NOMO-1 treated with dmso at 0.1 percent for 144 hours (cell line): ENCODE measurements around the gene NUDT13.
A peak's percentile ranks its signal among the peaks of the same experiment; 100 is the strongest.

Experiments used
- DNase-seq: peaks from one replicate; lab custom pipeline; 2025; ENCODE audit not compliant: unreplicated experiment; lab: John Stamatoyannopoulos, UW

Gene NUDT13

DNA sequence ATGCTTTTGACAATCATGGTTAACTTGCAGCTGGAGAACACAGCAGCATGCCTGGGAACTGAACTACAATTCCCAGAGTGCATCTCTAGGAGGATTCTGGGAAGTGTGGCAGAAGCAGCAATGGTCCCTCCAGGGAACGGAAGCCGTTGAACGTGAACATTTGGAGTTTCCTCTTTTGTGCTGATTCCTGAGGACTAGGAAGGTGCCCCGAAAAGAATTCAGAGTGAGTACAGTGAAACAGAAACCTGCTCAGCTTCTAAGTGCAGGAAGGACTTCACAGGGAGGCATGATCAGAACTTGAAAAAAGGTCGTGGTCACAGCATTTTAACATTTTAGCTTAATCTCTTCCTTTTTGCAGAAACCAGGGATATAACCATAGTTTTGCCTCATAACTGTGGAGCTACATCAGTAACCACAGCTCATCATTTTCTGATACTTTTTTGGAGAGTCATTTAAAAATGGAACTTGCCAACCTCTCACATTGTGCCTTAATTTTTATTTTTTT is at the start of gene NUDT13:
Gene NUDT13 (plus strand): TSS at position 111 of the 505 bp plus-strand sequence. CDS start 3,911 bp downstream, outside the sequence.
- peak; percentile 81 for DNase-seq

DNA sequence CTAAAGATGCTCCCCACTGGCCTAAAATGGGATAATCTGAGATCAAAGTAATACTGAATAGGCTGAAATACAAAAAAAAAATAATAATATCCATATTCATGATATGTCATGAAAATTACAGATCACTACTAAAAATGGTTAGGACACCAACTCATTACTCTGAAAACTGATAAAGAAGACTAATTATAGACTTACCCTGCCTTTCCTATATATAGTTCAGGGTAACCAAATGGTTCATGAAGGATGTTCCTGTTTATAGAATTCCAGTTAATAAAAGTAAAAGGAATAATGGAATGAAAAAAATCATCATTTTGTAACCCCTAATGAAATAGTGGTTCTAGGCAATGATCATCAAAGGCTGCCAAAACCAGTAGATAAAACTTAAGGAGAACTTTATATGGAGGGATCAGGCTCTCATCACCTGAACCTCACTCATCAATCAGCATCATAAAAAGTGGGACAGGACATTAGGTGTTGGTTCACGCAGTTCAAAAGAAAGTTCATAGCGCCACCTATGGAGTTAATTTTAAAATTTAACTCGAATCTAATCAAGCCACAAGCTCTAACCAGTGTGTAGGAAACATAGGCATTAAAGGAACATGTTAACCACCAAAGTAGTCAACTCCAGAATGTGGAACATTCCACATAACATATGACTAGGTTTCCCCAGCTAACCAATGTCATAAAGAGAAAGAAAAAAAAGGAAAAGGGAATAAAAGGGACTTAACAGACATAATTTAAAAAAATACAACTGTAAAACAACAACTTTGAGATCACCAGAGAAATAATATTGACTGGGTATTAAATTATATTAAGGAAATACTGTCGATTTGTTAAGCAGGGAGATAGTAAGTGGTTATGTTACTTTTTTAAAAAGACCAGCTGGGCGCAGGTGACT is 49.3 kb upstream of the NUDT13 start:
- no peak for DNase-seq

DNA sequence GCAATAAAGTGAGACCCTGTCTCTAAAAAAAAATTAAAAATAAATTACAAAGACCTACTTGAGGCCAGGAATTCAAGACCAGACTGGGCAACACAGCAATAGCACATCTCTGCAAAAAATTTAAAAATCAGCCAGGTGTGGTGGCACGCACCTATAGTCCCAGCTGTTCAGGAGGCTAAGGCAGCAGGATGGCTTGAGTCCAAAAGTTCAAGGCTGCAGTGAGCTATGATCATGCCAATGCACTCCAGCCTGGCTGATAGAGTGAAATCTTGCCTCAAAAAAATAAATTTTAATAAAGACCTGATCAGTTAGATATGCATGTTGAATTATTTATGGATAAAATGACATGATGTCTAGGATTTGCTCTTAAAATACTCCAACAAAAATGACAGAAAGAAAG is 48.5 kb upstream of the NUDT13 start:
- DNase-seq, result no peak

DNA sequence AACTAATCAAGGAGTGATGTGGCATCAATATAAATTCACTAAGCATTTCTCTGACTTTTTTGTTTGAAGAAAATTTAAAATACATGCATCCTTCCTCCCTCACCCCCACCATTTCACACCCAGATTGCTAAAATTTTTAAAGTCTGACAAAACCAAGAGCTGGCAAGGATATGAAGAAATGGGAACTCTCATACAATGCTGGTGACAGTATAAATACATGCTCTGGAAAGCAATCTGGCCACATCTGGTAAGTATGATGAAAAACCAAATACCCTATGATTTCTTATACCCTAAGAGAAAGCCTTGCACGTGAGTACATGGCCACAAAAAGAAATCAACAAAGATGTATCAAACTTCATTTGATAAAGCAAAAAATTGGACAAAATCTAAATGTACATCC is 44.8 kb upstream of the NUDT13 start:
- no peak for DNase-seq

DNA sequence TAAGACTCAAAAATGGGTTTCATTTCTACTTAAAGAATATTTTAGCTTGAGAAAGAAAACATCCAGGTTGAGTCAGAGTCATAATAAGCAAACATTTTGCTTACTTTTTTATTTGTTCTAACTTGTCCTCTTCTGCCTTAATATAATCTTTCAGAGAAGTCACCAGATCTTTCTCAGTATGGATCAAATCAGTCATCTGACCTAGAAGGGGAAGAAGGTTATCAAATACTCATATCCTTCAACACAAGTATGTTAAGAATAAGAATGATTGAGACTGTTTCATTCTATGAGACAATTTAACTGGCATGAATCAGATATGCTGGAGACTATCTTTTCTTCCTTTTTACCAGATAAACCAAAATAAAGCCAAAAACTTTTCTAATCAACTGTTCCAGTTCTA is 36.6 kb upstream of the NUDT13 start:
- DNase-seq, result no peak

DNA sequence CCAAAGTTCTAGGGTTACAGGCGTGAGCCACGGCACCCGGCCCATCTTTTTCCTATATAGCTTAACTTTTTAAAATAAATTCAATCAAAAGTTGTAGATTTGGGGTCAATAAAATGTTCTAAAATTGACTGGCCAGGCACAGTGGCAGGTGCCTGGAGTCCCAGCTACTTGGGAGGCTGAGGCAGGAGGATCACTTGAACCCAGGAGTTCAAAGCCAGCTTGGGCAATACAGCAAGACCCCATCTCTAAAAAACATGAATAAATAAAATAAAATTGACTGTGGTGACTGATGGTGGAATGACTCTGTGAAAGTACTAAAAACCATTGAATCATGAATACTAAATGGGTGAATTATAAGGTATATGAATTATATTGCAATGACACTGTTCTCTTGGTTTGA is 34.4 kb upstream of the NUDT13 start:
- DNase-seq, result no peak

DNA sequence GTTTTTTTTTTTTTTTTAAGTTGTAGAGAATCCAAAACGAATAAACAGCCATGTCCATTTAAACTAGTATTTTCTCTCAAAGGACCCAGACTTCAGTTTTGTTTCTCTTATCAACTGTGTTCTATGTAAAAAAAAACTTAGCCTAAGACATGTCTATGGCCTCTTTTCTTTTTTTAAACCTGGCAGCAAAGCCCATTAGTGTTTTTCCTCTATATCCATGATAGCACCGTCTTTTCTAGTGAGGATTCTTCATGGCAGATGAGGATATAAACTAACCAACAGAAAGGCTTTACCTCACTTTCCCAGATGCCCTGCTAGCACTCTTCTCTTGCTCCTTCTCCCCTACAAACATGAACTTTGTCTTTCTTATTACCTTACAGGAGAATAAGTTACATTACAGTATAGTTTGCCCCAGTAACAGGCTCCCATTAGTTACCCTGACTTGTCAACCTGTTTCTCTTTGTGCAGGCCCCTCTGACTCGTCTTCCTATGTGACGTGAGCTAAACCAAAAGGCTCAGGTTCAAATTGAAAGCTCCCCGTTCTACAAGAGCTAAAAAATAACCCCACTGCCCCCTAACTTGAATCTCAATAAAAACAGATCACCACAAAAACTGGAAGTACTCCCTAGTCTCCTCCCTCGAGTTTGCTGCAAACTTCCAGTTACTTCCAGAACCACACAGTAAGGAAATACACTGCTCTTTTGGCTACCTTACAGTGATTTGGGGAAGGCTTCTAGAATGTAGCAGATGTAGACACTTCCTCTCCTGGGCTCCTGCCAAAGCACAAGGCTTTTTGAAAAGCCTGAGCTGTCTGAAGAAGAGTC is 33.7 kb upstream of the NUDT13 start:
- DNase-seq, result peak; percentile 27

DNA sequence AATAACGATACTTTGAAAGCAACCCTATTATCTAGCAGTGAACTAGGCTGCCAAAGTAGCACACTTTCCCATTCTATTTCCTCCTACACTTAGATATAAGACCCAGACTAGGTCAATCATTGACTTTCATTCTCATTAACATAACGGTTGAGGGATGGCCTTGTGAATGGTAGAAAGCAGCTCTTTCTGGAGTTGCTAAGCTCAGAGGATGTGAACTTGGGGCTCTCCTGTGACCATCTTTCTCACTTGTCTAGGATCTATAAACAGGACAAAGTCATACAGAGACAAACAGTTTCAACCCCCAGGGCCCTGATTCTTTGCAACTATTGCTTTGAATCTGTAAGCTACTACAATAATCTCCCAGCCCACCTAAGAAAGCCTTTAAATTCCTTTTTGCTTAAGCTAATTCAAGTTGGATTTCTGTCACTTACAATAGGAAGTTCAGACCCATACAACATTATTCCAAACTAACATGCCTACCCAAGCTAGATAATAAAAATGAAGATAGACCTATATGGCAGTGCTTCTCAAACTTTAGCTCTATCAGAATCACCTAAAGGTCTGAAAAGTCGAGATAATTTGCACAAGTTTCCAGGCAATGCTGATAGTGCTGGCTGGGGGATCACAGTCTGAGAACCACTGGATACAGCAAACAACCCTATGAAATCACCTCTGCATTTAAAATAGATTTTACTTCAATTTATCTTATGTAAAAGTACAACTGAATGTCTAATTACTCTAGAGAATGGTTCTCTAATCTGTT is 30.3 kb upstream of the NUDT13 start:
- no peak for DNase-seq

DNA sequence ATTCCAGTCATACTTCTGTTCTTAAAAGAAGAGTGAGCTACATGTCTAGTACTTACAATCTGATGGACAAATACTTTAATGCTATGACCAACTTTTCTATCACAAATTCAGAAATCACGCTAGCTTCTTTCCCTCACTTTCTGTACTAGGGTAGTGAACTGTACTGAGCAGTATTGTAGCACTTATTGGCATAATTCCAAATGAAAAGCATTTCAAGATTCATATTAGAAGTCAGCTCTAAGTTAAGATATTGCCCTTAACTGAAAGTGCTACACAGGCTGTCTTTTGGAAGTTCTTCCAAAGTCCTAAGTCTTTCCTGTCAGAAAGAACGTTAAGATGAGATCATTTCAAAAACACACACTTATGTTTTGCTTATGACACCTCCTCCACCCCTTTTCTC is 27.0 kb upstream of the NUDT13 start:
- no peak for DNase-seq

DNA sequence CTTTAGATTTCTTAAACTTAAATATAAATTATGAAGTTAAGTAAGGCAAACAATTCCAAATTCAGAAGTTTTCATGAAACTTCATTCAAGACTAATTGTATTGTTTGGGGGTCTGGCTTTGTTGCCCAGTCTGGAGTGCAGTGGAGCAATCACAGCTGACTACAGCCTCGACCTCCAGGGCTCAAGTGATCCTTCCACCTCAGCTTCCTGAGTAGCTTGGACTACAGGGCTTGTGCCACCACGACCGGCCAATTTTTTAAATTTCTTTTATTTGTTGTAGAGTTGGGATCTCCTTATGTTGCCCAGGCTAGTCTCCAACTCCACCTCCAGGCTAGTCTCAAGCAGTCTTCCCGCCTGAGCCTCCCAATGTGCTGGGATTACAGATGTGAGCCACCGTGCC is 26.0 kb upstream of the NUDT13 start:
- no peak for DNase-seq

DNA sequence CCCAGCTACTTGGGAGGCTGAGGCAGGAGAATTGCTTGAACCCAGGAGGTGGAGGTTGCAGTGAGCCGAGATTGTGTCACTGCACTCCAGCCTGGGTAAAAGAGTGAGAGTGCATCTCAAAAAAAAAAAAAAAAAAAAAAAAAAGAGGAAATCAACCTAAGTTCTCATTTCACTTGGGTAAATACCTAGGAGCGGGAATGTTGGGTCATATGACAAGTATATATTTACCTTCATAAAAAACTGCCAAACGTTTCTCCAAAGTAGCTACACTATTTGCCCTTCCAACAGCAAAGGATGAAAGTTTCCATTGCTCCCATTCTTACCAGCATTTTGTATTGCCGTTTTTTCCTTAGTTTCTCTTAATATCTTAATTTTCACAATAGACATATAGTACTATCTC is 23.4 kb upstream of the NUDT13 start:
- no peak for DNase-seq

DNA sequence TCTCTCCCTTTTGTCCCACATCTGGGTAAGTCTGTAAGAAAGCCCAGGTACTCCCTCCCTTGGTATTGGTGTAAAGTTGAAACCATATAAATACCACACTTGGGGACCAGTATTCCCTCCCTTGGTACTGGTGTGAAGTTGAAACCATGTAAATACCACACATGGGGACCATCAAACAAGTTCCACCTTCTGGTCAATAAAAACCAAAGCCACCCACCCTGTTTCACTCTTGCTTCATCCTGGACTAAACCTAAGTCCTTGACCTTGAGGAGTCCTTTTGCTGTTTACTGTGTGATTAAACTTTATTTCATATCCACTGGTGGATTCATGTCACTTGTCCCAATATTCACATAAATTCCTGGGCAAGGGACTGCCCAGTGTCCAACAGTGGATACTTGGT is 22.0 kb upstream of the NUDT13 start:
- no peak for DNase-seq

DNA sequence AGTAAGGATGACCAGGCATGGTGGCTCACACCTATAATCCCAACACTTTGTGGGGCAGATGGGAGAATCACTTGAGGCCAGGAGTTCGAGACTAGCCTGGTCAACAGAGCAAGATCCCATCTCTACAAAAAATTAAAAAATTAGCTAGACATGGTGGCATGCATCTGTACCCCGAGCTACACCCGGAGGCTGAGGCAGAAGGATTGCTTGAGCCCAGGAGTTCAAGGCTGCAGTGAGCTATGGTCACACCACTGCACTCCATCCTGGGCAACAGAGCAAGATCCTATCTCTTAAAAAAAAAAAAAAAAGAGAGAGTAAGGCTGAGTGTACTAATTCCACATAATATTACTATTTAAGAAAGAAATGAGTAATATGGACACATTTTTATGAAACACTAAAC is 17.4 kb upstream of the NUDT13 start:
- no peak for DNase-seq

DNA sequence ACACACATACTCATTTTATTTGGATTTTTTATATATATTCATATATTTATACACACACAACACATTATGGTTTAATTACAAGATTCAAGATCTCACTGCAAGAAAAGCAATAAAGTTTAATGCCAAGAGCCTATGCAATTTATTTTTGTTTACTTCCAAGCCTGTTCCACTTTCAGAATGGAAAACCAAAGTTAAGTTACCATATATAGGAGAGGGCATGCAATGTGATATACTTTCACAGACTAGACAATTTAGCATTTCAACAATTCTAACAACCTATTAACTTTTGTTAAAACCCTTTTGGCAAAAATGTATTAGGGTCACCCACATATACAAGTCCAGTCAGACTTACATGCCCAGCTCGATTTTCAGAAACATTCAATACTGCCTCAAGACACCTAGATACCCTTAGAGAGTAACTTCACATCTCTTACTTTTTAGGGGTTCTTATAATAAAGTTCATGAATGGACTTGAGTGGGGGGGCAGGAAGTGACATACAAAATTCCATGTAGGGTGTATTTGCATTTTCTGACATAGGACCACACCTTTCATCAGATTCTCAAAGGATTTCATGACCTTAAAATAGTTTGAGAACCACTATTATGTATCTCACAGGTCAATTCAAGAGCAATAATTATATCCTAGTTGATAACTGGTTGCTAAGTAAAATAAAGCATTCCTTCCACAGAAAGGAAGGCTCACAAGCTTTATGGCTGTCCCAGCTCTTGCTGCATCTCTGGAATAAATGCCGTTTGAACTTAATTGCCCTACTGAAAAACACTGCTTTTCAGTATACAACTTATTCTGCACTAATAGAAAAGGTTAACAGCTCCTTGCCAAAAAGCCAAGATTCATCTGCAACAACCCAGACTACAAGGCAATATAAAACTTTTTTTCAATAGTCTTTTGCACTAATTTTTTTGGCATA is 16.1 kb upstream of the NUDT13 start:
- no peak for DNase-seq

DNA sequence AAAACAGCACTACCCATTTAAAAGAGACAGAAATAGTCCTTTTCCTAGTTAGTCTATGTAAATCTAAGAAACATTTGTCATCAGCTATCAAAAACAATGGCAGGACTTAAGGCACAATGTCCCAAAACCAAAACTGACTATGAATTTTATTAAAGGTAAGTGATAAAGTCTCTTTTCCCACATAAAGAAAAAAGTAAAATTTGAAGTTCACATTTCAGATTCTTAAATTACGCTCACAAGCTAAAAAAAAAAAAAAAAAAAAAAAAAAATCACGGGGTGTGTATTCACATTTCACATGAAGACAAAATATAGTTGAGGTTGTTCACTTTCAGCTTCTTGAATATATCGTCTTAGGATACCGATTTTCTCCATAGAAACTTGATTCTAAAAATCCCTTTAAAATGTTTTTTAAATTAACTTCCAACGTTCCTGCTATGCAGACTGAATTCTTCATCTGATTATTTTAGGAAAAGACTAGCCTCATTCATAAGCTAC is 15.2 kb upstream of the NUDT13 start:
- DNase-seq, result no peak

DNA sequence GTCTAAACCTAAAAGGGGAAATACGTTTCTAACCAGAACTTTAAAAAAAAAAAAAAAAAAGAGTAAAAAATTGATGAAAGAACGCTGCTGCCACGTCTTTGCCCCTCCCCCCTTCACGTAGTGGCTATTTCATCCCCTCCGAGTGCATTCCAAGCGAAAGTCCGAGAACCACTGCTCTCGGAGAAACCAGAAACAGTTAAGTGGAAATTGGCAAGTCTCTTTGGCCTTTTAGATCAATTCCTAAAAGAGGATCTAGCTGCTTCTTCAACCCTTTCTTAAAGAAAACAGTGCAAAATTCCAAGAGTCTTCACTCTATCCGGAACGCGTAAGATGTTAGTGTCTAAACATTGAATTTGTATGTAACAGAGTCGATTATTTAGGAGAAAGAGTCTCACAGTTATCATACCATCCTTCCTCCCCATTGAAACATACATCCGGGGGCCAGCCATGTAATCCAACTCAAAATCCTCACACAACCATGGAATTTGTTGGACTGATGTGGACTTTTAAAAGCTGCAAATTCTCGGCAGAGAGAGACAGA is 14.7 kb upstream of the NUDT13 start:
- DNase-seq, result peak; percentile 34

DNA sequence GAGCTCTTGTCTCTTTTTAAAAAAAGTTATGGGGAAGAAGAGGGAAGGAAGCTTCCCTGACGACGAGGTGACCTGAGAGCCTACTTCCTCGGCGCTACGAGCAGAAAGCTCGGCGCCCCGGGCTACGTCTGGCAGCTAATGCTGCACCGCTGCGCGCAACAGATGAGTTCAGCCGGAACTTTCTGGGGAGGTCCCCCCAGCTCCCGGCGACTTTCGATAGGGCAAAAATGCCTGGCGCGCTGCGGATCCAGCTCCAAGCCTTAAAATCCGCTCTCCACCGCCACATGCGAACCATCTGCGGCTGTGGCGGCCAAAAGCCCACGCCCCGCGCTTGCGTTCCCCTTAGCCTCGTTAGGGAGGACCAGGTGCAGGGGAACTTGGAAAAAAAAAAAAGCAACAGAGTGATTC is 14.2 kb upstream of the NUDT13 start:
- peak; percentile 51 for DNase-seq

DNA sequence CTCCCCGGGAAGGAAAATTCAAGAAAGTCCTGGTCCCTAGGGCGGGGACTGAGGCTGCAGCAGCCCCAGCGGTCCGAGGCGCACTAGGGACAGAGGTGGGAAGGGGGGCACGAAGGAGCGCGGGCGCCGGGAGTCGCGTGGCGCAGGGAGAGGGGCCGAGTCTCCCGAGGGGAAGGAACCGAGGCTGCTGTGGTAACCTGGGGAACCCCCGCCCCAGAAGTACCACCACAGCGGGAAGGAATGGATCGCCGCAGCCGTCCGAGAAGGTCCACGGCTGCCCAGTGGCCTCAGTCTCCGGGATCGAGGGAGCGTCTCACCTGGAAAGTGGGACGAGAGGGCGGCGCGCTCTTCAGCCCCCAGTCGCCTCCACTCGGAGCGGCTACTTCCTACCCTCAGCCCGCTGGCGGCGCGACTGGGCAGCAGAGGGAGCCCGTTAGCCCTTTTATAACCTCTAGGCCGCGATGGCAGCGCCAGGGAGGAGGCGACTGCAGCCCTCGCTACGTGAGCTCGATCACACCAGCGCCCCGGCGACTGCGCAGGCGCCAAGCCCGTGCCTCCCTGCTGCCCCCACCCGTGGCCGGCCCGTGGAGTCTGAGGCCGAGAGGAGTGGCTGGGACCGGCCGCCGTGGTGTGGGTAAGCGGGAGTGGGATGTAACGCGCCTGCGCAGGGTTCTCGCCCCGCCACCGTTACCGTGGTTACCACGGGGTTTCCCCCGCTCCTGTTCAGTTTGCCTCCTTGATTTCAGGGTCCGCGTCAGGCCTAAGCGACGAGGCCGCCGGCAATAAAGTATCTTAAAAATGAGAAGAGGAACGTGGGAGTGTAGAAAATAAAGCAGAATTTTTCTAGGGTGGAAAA is 13.6 kb upstream of the NUDT13 start, which contains the start of gene P4HA1:
Gene P4HA1 (minus strand): TSS at position 418 of the 856 bp plus-strand sequence. CDS start 21,983 bp downstream, outside the sequence.
- peak; percentile 96 for DNase-seq

DNA sequence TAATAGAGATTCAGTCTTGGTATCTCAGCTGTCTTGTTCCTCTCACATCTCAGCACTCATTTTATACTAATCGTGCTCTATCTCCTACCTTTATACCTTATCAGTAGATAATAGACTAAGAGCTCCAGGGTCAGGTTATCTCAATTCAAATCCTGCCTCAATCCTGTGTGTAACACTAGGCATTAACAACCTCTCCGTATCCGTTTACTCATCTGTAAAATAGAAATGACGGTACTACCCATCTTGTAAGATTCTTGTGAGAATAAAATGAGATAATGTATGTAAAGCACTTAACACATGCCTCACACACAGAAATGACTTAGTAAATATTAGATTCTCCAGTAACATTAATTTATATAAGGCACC is 13.0 kb upstream of the NUDT13 start:
- DNase-seq, result no peak
